ENCODE measurements around the gene ELMO1. TPM values are rescaled to one million over a fixed set of nuclear protein-coding genes. Genes with fewer than 3 reads are reported as not detected.

ELMO1 gene
- total RNA-seq, 1 donor from 2014 or later, result not detected

DNA sequence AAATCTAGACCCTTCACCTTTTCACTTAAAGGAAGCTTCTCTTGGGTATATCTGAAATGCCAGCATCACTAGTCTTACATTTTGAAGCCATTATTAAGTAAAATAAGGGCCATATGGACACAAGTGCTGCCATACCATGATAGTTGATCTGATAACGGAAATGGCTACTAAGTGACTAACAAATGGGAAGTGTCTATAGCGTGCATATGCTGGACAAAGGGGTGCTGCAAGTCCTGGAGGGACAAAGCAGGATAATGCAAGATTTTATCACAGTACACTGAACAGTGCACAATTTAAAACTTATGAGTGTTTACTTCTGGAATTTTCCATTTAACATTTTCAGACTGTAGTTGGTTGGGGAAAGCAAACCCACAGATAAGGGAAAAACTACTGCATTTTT is 117.9 kb downstream of the ELMO1 start:
- Mint-ChIP-seq H3K4me1 (ENCODE audit: unreplicated experiment) (no peaks in the 10 kb centered on the region), H3K4me3 (ENCODE audit: unreplicated experiment) (no peak overlapping the region), H3K27me3 (ENCODE audit: unreplicated experiment) (peaks cover 4% of the 10 kb centered on the region), H3K36me3 (ENCODE audit: unreplicated experiment) (no peaks in the 10 kb centered on the region), H3K9me3 (ENCODE audit: unreplicated experiment) (peaks cover 14% of the 10 kb centered on the region), H3K27ac (ENCODE audit: unreplicated experiment) (no peak overlapping the region)
- TF ChIP-seq CTCF (IDR thresholded peaks at IDR 0.05), result no peak
- DNase-seq (ENCODE audit: extremely low spot score, unreplicated experiment), result no peak

DNA sequence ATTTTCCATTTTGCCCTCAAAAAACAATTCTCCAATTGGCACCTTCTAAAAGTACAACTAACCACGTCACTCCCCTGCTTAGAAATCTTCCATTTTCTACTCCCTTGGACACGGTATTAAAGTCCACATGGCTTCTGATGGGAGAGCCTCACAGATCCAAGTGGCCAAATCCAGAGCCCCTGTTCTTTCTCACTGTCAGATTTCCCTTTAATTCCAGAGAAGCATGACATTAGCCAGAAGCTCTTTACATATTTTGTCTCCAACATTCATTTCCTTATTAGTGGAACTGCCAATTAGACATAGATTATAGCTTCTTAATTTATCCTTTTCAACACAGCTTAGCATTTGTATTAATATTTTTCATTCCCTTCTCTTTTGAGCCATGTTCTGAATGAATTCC is 118.7 kb downstream of the ELMO1 start:
- peaks cover 14% of the 10 kb centered on the region for H3K9me3 Mint-ChIP-seq (ENCODE audit: unreplicated experiment)
- H3K27ac Mint-ChIP-seq (ENCODE audit: unreplicated experiment), result no peak overlapping the region
- no peaks in the 10 kb centered on the region for H3K4me1 Mint-ChIP-seq (ENCODE audit: unreplicated experiment)
- H3K4me3 Mint-ChIP-seq (ENCODE audit: unreplicated experiment), result no peak overlapping the region
- no peak for DNase-seq (ENCODE audit: extremely low spot score, unreplicated experiment)
- H3K27me3 Mint-ChIP-seq (ENCODE audit: unreplicated experiment), result peaks cover 4% of the 10 kb centered on the region
- no peak for TF ChIP-seq CTCF (IDR thresholded peaks at IDR 0.05)
- H3K36me3 Mint-ChIP-seq (ENCODE audit: unreplicated experiment), result no peaks in the 10 kb centered on the region

DNA sequence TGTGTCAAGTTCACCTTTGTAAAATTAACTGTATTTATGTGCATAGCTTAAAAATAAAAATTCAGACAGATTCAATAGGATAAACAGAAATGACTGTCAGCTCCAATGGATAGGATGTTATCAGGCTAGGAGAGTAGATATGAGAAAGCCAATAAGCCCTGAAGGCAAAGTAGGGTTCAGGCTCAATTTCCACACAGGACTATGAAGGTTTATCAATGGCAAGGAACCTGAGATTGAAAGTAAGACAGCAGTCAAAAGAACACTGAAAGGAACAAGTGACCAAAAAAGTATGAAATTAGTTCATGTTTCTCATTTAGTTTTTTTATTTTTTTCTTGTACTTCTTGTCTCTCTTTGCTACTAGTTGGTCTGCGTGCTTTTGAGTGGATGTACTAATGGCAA is 121.4 kb downstream of the ELMO1 start:
- H3K27me3 Mint-ChIP-seq (ENCODE audit: unreplicated experiment), result peaks cover 4% of the 10 kb centered on the region
- no peaks in the 10 kb centered on the region for H3K36me3 Mint-ChIP-seq (ENCODE audit: unreplicated experiment)
- no peak for DNase-seq (ENCODE audit: extremely low spot score, unreplicated experiment)
- TF ChIP-seq CTCF (IDR thresholded peaks at IDR 0.05), result no peak
- no peak overlapping the region for H3K27ac Mint-ChIP-seq (ENCODE audit: unreplicated experiment)
- H3K9me3 Mint-ChIP-seq (ENCODE audit: unreplicated experiment), result peaks cover 11% of the 10 kb centered on the region
- no peaks in the 10 kb centered on the region for H3K4me1 Mint-ChIP-seq (ENCODE audit: unreplicated experiment)
- no peak overlapping the region for H3K4me3 Mint-ChIP-seq (ENCODE audit: unreplicated experiment)

DNA sequence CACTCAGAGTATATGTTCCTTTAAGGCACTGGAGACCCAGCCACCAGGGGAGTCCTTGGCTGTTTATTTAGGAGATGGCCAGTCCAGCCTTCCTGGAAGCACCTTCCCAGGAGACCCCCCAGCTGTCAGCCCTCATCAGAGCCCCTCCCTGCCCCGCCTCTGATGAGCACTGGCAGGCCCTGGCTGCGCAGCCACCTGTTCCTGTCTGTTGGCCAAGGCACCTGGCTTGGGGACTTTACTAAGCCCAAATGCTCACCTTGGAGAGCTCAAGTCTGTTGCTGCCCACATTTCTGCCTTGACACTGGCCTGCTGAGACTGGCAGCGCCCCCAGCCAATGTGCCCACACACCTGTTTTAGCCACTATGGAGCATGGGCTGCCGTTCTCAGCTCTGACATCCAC is 124.7 kb downstream of the ELMO1 start:
- no peak for DNase-seq (ENCODE audit: extremely low spot score, unreplicated experiment)
- no peaks in the 10 kb centered on the region for H3K4me1 Mint-ChIP-seq (ENCODE audit: unreplicated experiment)
- TF ChIP-seq CTCF (IDR thresholded peaks at IDR 0.05), result no peak
- peaks cover 2% of the 10 kb centered on the region for H3K27me3 Mint-ChIP-seq (ENCODE audit: unreplicated experiment)
- H3K9me3 Mint-ChIP-seq (ENCODE audit: unreplicated experiment), result no peaks in the 10 kb centered on the region
- no peaks in the 10 kb centered on the region for H3K36me3 Mint-ChIP-seq (ENCODE audit: unreplicated experiment)
- H3K4me3 Mint-ChIP-seq (ENCODE audit: unreplicated experiment), result no peak overlapping the region
- H3K27ac Mint-ChIP-seq (ENCODE audit: unreplicated experiment), result no peak overlapping the region

GRCh38 chr7:37322831-37323230 is 125.8 kb downstream of the ELMO1 start:
- Mint-ChIP-seq H3K9me3 (ENCODE audit: unreplicated experiment) (no peaks in the 10 kb centered on the region), H3K4me1 (ENCODE audit: unreplicated experiment) (no peaks in the 10 kb centered on the region), H3K36me3 (ENCODE audit: unreplicated experiment) (no peaks in the 10 kb centered on the region), H3K27me3 (ENCODE audit: unreplicated experiment) (peaks cover 2% of the 10 kb centered on the region), H3K4me3 (ENCODE audit: unreplicated experiment) (no peak overlapping the region), H3K27ac (ENCODE audit: unreplicated experiment) (no peak overlapping the region)
- no peak for TF ChIP-seq CTCF (IDR thresholded peaks at IDR 0.05)
- DNase-seq (ENCODE audit: extremely low spot score, unreplicated experiment), result no peak
